PC-3 (cell line): ENCODE measurements around the gene TUBA1A. TPM values are rescaled to one million over a fixed set of nuclear protein-coding genes. Genes with fewer than 3 reads are reported as not detected.
A peak's percentile ranks its signal among the peaks of the same experiment; 100 is the strongest.
"Not testable (repeated sequence)": the region's sequence is repeated elsewhere in the genome, so short reads cannot be mapped to it uniquely, and the experiment has no call there.

Source experiments
- ATAC-seq: fragments of 200-7000 bp; cut with Tn5 transposase; 2 replicates; pipeline ENCODE4 v1.9.1; 2020; ENCODE audit warnings: mild to moderate bottlenecking, moderate library complexity
- BruUV-seq: library from RNA; stranded (reverse); fragments of 400-500 nt; replicated peaks from 2 replicates; lab custom pipeline; 2021; lab: Mats Ljungman, UMichigan
- CTCF ChIA-PET: fragments of 300-600 bp; sonication (Branson Sonifier 250); formaldehyde crosslinking; loops from one replicate; lab custom pipeline; 2022; ENCODE audit warnings: antibody characterized with exemption; lab: Charles Lee
- POLR2A ChIA-PET: fragments of 300-600 bp; sonication (Branson Sonifier 250); formaldehyde crosslinking; loops from one replicate; lab custom pipeline; 2022; ENCODE audit warnings: antibody characterized with exemption; ENCODE audit not compliant: unreplicated experiment; lab: Charles Lee
- DNase-seq: peaks from one replicate; pipeline ENCODE4 v3.0.0-alpha.2; 2015
- H2AFZ ChIP-seq: fragments of 300-600 bp; sonication (generic); 2 replicates; pipeline ENCODE4 v1.6.0; 2016; ENCODE audit warnings: antibody characterized with exemption, low read length
- H3F3A ChIP-seq: fragments of 300-600 bp; sonication (generic); one replicate; pipeline ENCODE4 v1.6.0; 2017; ENCODE audit warnings: antibody characterized with exemption, low read length, control low read depth, mild to moderate bottlenecking; ENCODE audit not compliant: unreplicated experiment
- H3K27ac ChIP-seq: fragments of 300-600 bp; sonication (generic); 2 replicates; pipeline ENCODE4 v1.5.1; 2016; ENCODE audit warnings: mild to moderate bottlenecking, low read length
- H3K27me3 ChIP-seq: fragments of 300-600 bp; sonication (generic); 2 replicates; pipeline ENCODE4 v1.6.1; 2016; ENCODE audit warnings: low read length, mixed read lengths
- H3K36me3 ChIP-seq: fragments of 300-600 bp; sonication (generic); 2 replicates; pipeline ENCODE4 v1.6.1; 2016; ENCODE audit warnings: low read depth, mixed run types, low read length, mixed read lengths
- H3K4me1 ChIP-seq: fragments of 300-600 bp; sonication (generic); 2 replicates; pipeline ENCODE4 v1.5.1; 2016; ENCODE audit warnings: low read length; ENCODE audit not compliant: insufficient read depth
- H3K4me2 ChIP-seq: fragments of 300-600 bp; sonication (generic); 2 replicates; pipeline ENCODE4 v1.6.0; 2016; ENCODE audit warnings: low read length
- H3K4me3 ChIP-seq: fragments of 300-600 bp; sonication (generic); 2 replicates; pipeline ENCODE4 v1.5.1; 2016; ENCODE audit warnings: mild to moderate bottlenecking, low read length, mixed read lengths
- H3K79me2 ChIP-seq: fragments of 300-600 bp; sonication (generic); 2 replicates; pipeline ENCODE4 v1.6.1; 2017; ENCODE audit warnings: low read length, mixed read lengths
- H3K9ac ChIP-seq: fragments of 300-600 bp; sonication (generic); 2 replicates; pipeline ENCODE4 v1.6.0; 2016; ENCODE audit warnings: mild to moderate bottlenecking, low read length
- H3K9me2 ChIP-seq: fragments of 300-600 bp; sonication (generic); replicated peaks from 2 replicates; pipeline ENCODE4 v1.6.1; 2016; ENCODE audit warnings: mixed run types, low read length, mixed read lengths
- H3K9me3 ChIP-seq: fragments of 300-600 bp; sonication (generic); 2 replicates; pipeline ENCODE4 v1.6.1; 2016; ENCODE audit warnings: low read length, mixed read lengths
- H4K20me1 ChIP-seq: fragments of 300-600 bp; sonication (generic); 2 replicates; pipeline ENCODE4 v1.6.1; 2016; ENCODE audit warnings: low read length, mixed read lengths
- EZH2 ChIP-seq: fragments of 300-600 bp; sonication (generic); IDR thresholded peaks from one replicate; pipeline ENCODE4 v1.6.1; 2017; ENCODE audit warnings: antibody characterized with exemption, mild to moderate bottlenecking, low read length; ENCODE audit not compliant: unreplicated experiment
- EZH2phosphoT487 ChIP-seq: fragments of 300-600 bp; sonication (generic); IDR thresholded peaks from 2 replicates; pipeline ENCODE4 v1.6.1; 2018; ENCODE audit warnings: mild to moderate bottlenecking, antibody characterized with exemption, low read length, borderline replicate concordance
- intact Hi-C: fragments of 100-400 bp; cut with micrococcal nuclease; formaldehyde crosslinking; loops from 2 replicates; pipeline ENCODE4 v1.9.0; 2023
- total RNA-seq: library from RNA; depleted of rRNA; stranded (reverse); fragments of >200 nt; gene quantifications from 2 replicates; pipeline ENCODE4 v1.2.3, GENCODE V29; 2014
- TF ChIP-seq, protein P1 (sequence below): fragments of 300-600 bp; sonication (generic); conservative IDR thresholded peaks from 2 replicates; pipeline ENCODE4 v1.5.1; 2017; ENCODE audit warnings: antibody characterized with exemption, low read depth, mild to moderate bottlenecking, low read length

Gene TUBA1A
- total RNA-seq, 1 experiment from 2014 or later = 46.9 TPM

DNA sequence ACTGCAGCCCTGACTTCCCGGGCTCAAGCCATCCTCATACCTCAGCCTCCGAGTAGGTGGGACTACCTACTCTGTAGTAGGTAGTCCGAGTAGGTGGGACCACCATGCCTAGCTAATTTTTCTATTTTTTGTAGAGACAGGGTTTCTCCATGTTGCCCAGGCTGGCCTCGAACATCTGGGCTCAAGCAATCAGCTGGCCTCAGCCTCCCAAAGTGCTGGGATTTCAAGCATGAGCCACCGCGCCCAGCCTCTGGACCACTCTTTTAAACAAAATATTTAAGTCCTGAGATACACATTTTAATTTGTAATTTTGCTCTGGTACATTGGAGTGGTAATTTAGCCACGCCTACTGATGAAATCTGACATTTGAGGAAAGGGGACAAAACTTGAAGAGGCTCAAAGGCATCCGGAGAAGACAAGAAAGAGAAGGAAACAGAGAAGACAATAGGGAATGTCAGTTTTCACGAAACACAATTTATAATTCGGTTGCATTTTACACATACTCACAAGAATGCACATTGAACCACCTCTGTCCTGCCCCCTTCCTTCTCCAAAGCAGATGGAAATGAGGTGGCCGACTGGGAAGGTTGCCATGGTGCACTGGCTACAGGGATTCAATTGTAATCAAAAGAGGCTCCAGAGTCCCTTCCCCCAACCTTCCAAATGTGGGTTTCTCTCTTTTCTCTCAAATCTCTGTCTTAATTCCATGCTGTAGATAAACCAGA, 9.7 kb upstream of the TUBA1A start:
- DNase-seq = peak; percentile 84
- Histone ChIP-seq H3K36me3 (no peaks in the 10 kb centered on the region), H3K27ac (no peak overlapping the region), H3K9ac (no peak overlapping the region), H3K4me3 (peak overlapping the region; percentile 2; the same call in 1 of the 2 replicates), H3K27me3 (no peaks in the 10 kb centered on the region), H3K9me2 (no peaks in the 10 kb centered on the region), H3F3A (no peaks in the 10 kb centered on the region), H3K9me3 (no peaks in the 10 kb centered on the region), H4K20me1 (no peaks in the 10 kb centered on the region), H3K79me2 (no peaks in the 10 kb centered on the region), H3K4me2 (peak overlapping the region; percentile 62), H3K4me1 (peaks cover 26% of the 10 kb centered on the region), H2AFZ (peak overlapping the region; percentile 31; the same call in 1 of the 2 replicates)
- ChIA-PET POLR2A (no interaction called here), CTCF (interaction anchor here (0.6 kb wide), 1 partner anchor 160 kb away, joined by 3 read pairs; no protein-coding TSS in a partner anchor)
- peak; percentile 78 for ATAC-seq
- intact Hi-C loops = no loop called here
- no TSS peak for BruUV-seq
- no peak for TF ChIP-seq EZH2

DNA sequence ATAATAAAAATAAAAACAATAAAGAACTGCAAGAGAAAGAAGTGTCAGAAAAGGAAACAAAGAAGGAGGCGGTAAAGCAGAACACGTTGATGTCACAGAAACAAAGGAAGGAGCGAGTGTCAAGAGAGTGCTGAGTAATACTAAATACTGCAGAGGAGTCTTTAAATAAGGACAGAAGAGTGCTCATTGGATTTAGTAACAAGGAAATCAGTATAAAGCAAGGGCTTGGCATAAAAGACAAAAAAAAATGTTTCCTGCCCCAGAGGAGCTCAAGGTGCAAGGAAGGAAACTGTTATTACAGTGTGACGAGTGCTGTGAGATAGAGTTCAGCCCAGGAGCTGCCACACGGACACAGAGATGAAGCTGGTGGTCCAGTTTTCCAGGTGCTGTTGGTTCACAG, 8.4 kb upstream of the TUBA1A start:
- TF ChIP-seq EZH2 = no peak
- Histone ChIP-seq H3K4me1 (peaks cover 26% of the 10 kb centered on the region), H3K4me2 (no peak overlapping the region), H3K9me2 (no peaks in the 10 kb centered on the region), H2AFZ (no peak overlapping the region), H3F3A (no peaks in the 10 kb centered on the region), H3K36me3 (no peaks in the 10 kb centered on the region), H4K20me1 (no peaks in the 10 kb centered on the region), H3K4me3 (no peak overlapping the region), H3K27me3 (no peaks in the 10 kb centered on the region), H3K9me3 (no peaks in the 10 kb centered on the region), H3K79me2 (no peaks in the 10 kb centered on the region), H3K9ac (no peak overlapping the region), H3K27ac (no peak overlapping the region)
- no TSS peak for BruUV-seq
- no peak for DNase-seq
- intact Hi-C loops = no loop called here
- ChIA-PET POLR2A (no interaction called here), CTCF (interaction anchor here (1.1 kb wide), 1 partner anchor 38 kb away, joined by 12 read pairs; no protein-coding TSS in a partner anchor)
- ATAC-seq = no peak

DNA sequence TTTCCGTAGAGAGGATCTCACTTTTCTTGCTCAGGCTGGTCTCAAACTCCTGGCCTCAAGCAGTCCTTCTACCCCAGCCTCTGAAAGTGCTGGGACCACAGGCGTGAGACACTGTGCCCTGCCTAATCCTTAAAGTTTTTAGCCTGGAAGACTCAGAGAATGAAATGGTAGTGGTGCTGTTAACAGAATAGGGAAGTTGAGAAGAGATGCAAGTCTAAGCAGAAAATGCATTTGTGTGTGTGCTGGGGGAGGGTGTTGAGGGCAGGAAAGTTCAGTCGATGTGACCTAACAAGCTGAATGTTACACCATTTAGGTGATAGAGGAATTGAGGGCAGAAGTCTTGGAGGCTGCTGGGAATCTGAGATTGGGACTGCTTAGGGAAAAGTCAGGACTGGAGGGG, 6.9 kb upstream of the TUBA1A start:
- Histone ChIP-seq H3K9me3 (no peaks in the 10 kb centered on the region), H4K20me1 (no peaks in the 10 kb centered on the region), H3K79me2 (no peaks in the 10 kb centered on the region), H3K9ac (no peak overlapping the region), H3K36me3 (no peaks in the 10 kb centered on the region), H3F3A (no peaks in the 10 kb centered on the region), H3K4me1 (peaks cover 12% of the 10 kb centered on the region), H3K27ac (no peak overlapping the region), H2AFZ (no peak overlapping the region), H3K9me2 (no peaks in the 10 kb centered on the region), H3K4me3 (no peak overlapping the region), H3K27me3 (no peaks in the 10 kb centered on the region), H3K4me2 (no peak overlapping the region)
- CTCF ChIA-PET = interaction anchor here (0.6 kb wide), 1 partner anchor 29 kb away, joined by 5 read pairs; no protein-coding TSS in a partner anchor
- BruUV-seq = no TSS peak
- TF ChIP-seq EZH2phosphoT487 (no peak), EZH2 (no peak)
- TF ChIP-seq, protein P1, sequence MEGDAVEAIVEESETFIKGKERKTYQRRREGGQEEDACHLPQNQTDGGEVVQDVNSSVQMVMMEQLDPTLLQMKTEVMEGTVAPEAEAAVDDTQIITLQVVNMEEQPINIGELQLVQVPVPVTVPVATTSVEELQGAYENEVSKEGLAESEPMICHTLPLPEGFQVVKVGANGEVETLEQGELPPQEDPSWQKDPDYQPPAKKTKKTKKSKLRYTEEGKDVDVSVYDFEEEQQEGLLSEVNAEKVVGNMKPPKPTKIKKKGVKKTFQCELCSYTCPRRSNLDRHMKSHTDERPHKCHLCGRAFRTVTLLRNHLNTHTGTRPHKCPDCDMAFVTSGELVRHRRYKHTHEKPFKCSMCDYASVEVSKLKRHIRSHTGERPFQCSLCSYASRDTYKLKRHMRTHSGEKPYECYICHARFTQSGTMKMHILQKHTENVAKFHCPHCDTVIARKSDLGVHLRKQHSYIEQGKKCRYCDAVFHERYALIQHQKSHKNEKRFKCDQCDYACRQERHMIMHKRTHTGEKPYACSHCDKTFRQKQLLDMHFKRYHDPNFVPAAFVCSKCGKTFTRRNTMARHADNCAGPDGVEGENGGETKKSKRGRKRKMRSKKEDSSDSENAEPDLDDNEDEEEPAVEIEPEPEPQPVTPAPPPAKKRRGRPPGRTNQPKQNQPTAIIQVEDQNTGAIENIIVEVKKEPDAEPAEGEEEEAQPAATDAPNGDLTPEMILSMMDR = no peak
- intact Hi-C loops = no loop called here
- no peak for DNase-seq
- POLR2A ChIA-PET = no interaction called here
- ATAC-seq = no peak

DNA sequence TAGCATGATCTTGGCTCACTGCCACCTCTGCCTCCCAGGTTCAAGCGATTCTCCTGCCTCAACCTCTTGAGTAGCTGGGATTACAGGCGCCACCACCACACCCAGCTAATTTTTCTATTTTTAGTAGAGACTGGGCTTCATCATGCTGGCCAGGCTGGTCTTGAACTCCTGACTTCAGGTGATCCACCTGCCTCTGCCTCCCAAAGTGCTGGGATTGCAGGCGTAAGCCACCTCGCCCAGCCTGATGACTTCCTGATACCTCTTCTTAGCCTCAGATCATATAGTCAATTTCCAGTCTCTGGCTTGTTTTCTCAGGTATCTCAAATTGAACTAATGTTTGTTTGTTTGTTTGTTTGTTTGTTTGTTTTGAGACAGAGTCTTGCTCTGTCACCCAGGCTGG, 4.9 kb upstream of the TUBA1A start:
- ATAC-seq, H3K36me3 ChIP-seq, H3K4me2 ChIP-seq, H3K4me3 ChIP-seq, H3K4me1 ChIP-seq, H3K9ac ChIP-seq, DNase-seq, intact Hi-C loops, H3K79me2 ChIP-seq, H3K27me3 ChIP-seq, H3K27ac ChIP-seq, H2AFZ ChIP-seq, BruUV-seq, CTCF ChIA-PET, H3F3A ChIP-seq, H3K9me2 ChIP-seq, H4K20me1 ChIP-seq, H3K9me3 ChIP-seq: not testable (repeated sequence)
- POLR2A ChIA-PET = interaction anchor here (0.5 kb wide), 1 partner anchor 20 kb away, joined by 4 read pairs; no protein-coding TSS in a partner anchor

DNA sequence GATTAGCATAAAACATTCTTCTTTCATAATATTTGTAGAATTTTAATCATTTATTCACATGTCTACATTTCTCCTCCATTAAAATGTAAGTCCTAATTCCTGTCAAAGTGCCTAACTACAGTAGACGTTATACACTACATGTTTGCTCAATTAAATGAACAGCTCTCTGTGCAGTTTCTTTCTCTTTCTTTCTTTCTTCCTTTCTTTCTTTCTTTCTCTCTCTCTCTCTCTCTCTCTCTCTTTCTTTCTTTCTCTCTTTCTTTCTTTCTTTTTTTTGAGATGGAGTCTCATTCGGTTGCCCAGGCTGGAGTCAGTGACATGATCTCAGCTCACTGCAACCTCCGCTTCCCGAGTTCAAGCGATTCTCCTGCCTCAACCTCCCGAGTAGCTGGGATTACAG, 2.6 kb upstream of the TUBA1A start:
- H3K4me2 ChIP-seq, H3K27me3 ChIP-seq, ATAC-seq, H3K9me3 ChIP-seq, H3F3A ChIP-seq, H3K4me3 ChIP-seq, CTCF ChIA-PET, H3K27ac ChIP-seq, H2AFZ ChIP-seq, POLR2A ChIA-PET, BruUV-seq, H3K9ac ChIP-seq, H3K36me3 ChIP-seq, H3K4me1 ChIP-seq, H4K20me1 ChIP-seq, DNase-seq, H3K9me2 ChIP-seq, intact Hi-C loops, H3K79me2 ChIP-seq: not testable (repeated sequence)
